Measurements from ENCODE around the gene SOX6. TPM values are rescaled to one million over a fixed set of nuclear protein-coding genes. Genes with fewer than 3 reads are reported as not detected.
"Not testable (repeated sequence)": the region's sequence is repeated elsewhere in the genome, so short reads cannot be mapped to it uniquely, and the experiment has no call there.

SOX6 gene
- total RNA-seq, 3 donors from 2014 or later: 0.03 to 0.47 TPM; not detected in 1

DNA sequence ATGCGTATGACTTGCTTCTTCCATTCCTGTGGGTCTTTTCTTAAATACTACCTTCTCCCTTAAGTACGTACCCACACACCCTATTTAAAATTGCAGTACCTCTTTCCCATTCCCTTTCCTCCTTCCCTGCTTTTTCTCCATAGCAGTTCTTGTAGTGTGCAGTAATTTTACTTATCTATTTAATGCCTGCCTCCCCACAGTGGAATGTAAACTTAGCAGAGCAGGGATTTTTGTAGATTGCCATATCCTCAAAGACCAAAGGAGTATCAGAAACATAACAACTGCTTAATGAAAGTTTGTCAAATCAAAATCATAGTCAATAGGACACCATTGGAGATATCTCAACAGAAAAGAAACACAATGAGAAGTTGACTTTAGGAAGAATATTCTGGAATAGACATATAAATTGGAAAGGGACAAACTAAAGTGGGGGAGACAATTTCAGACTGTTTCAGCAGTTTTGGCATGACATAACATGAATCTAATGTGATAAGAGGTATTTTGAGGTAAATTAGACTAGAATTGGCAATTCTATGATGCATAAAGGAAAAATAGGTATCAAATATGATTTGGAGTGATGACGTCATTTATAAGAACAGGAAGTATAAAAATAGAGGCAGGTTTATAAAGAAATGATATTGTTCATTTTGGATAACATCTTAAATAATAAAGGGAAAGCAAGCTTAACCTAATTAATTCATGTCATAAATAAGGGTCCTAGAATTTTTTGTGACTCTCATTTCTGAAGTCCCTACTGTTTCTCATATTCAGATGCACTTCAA is 188.4 kb downstream of the SOX6 start:
- H3K4me3 Mint-ChIP-seq: no peak overlapping the region
- no peak for ATAC-seq
- no peaks in the 10 kb centered on the region for H3K27me3 Mint-ChIP-seq (ENCODE audit: low read depth)
- H3K9me3 Mint-ChIP-seq: no peaks in the 10 kb centered on the region
- H3K4me1 Mint-ChIP-seq (ENCODE audit: low read depth): no peaks in the 10 kb centered on the region
- no peak for DNase-seq
- no peaks in the 10 kb centered on the region for H3K36me3 Mint-ChIP-seq (ENCODE audit: insufficient read depth)

DNA sequence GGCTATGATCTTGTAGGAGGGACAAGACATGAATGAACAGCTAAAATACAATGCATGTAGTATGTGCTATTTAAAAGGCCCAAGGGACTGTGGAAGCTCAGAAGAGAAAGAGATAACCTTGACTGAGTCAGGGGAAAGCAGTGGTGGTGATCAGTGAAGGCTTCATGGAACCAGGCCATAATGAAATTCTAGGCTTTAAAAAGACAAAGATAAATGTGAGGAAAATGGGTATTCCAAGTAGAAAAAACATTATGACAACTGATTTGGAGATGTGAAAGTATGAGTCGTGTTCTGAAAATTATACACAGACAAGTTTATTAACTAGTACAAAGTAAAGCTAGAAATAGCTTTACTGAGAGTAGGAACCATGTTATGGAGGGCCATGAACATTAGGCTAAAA is 189.8 kb downstream of the SOX6 start:
- Mint-ChIP-seq H3K4me3 (no peak overlapping the region), H3K27me3 (ENCODE audit: low read depth) (no peaks in the 10 kb centered on the region), H3K4me1 (ENCODE audit: low read depth) (no peaks in the 10 kb centered on the region), H3K9me3 (no peaks in the 10 kb centered on the region), H3K36me3 (ENCODE audit: insufficient read depth) (no peaks in the 10 kb centered on the region)
- DNase-seq (no peak), ATAC-seq (no peak)

DNA sequence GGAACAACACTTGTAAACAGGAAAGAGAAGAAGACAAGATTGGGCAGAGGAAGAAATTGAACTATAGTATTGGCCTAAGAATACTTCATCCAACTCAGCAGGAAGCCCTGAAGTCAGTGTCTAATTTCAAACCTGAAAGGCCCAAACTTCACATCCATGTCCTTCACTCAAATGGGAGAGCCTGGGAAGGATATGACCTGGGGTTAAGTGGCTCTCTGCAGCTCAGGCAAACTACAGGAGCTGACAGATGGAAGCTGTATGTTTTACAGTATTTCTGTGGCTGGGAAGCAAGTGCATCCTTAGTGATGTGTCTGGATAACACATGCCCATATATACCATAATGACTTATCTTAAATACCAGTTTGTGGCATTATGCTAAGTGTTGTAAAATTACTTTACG is 196.2 kb downstream of the SOX6 start:
- Mint-ChIP-seq H3K27me3 (ENCODE audit: low read depth) (no peaks in the 10 kb centered on the region), H3K36me3 (ENCODE audit: insufficient read depth) (no peaks in the 10 kb centered on the region), H3K4me3 (no peak overlapping the region), H3K9me3 (no peaks in the 10 kb centered on the region), H3K4me1 (ENCODE audit: low read depth) (no peaks in the 10 kb centered on the region)
- DNase-seq: no peak
- ATAC-seq: no peak

DNA sequence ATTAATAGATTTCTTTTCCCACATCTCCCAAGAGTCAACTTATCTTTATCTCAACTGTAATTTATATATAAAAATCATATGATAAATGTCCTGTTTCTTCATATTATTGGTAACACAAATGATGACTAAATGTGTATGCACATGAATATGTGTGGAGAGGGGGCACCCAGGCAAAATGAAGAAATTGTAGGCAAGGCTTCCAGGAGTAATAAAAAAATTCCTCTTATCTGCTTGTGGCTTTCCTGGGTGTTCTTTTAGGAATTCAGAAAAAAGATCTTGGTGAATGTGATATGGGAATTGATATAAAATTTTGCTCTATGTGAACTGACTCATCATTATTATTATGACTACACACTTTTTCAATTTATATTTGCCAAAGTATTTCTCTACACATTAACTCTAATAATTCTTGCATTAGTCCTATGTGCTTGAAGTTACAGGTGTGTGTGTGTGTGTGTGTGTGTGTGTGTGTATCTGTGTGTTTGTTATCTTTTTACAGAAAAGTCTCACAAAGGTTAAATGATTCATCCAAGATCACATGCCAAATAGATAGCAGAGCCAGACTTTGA is 197.8 kb downstream of the SOX6 start:
- no peaks in the 10 kb centered on the region for H3K4me1 Mint-ChIP-seq (ENCODE audit: low read depth)
- peaks cover under 1% of the 10 kb centered on the region for H3K9me3 Mint-ChIP-seq
- H3K4me3 Mint-ChIP-seq: no peak overlapping the region
- DNase-seq (no peak), ATAC-seq (no peak)
- H3K27me3 Mint-ChIP-seq (ENCODE audit: low read depth): no peaks in the 10 kb centered on the region
- H3K36me3 Mint-ChIP-seq (ENCODE audit: insufficient read depth): no peaks in the 10 kb centered on the region

DNA sequence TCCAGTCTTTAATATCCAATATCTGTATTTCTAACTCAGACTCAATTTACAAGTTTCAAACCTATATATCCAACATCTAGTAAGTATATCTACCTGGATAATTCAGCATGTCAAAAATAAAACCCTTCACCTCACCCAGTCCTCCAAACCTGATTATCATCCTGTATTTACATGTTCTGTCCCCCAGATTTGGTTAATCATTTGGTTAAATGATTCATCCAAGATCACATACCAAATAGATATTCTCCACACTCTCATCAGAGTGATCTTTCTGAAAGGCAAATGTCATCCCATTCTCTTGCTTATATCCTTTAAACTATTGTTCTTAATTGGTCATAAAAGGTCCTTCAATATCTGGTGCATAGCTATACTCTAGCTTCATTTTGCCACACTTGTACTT is 199.0 kb downstream of the SOX6 start:
- H3K27me3 Mint-ChIP-seq (ENCODE audit: low read depth): no peaks in the 10 kb centered on the region
- no peaks in the 10 kb centered on the region for H3K4me1 Mint-ChIP-seq (ENCODE audit: low read depth)
- H3K36me3 Mint-ChIP-seq (ENCODE audit: insufficient read depth): no peaks in the 10 kb centered on the region
- no peak overlapping the region for H3K4me3 Mint-ChIP-seq
- ATAC-seq (no peak), DNase-seq (no peak)
- peaks cover 2% of the 10 kb centered on the region for H3K9me3 Mint-ChIP-seq

DNA sequence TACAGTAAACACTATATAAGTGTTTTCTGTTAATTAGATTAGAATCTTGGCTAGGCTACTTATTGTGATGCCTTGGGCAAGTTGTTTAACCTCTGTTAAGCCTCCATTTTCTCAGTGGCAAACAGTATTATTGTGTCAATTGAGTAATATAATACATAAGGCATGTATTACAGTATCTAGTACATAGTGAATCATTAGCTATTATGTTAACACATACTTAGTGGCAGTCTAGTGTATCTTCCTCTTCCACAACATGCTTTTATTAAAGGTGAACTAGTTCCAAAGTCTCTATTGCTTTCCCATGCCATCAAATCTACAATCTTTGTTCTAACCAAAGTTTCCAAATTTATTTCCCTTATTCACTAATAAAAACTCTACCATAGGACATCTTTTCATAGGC is 200.9 kb downstream of the SOX6 start:
- no peak for DNase-seq
- H3K9me3 Mint-ChIP-seq: peaks cover 2% of the 10 kb centered on the region
- no peaks in the 10 kb centered on the region for H3K36me3 Mint-ChIP-seq (ENCODE audit: insufficient read depth)
- no peak for ATAC-seq
- H3K27me3 Mint-ChIP-seq (ENCODE audit: low read depth): no peaks in the 10 kb centered on the region
- no peaks in the 10 kb centered on the region for H3K4me1 Mint-ChIP-seq (ENCODE audit: low read depth)
- no peak overlapping the region for H3K4me3 Mint-ChIP-seq

DNA sequence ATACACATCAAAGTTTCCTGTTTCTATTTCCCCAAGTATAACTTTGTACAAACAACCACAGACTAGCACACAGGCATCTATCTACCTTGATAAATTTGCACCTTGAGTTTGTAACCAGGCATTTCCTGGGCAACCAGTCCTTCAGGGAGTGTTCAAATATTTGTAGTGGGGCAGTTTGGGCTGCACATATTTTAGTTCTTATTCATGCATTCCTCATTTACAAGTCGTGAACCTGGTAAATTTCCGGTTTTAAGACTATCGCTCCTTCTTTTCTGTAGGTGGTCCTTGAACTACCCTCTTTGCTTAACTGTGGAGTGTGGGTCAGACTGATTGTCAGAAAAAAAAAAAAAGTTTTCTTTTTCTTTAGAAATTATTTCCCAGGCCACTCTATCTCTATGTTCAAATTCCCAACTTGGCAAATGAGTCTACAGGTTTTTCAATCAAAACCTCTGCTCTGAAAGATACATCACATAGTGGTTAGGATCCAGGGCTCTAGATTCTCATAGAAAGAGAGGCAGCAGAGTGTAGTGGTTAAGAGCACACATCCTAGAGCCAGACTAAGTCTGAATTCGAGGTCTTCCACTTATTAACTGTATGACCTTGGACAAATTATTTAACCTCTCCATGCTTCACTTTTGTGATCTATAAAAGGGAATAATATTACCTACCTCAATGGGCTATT is 201.5 kb downstream of the SOX6 start:
- no peak for ATAC-seq
- H3K36me3 Mint-ChIP-seq (ENCODE audit: insufficient read depth): no peaks in the 10 kb centered on the region
- no peaks in the 10 kb centered on the region for H3K4me1 Mint-ChIP-seq (ENCODE audit: low read depth)
- peaks cover 5% of the 10 kb centered on the region for H3K9me3 Mint-ChIP-seq
- H3K27me3 Mint-ChIP-seq (ENCODE audit: low read depth): no peaks in the 10 kb centered on the region
- DNase-seq: no peak
- H3K4me3 Mint-ChIP-seq: no peak overlapping the region

DNA sequence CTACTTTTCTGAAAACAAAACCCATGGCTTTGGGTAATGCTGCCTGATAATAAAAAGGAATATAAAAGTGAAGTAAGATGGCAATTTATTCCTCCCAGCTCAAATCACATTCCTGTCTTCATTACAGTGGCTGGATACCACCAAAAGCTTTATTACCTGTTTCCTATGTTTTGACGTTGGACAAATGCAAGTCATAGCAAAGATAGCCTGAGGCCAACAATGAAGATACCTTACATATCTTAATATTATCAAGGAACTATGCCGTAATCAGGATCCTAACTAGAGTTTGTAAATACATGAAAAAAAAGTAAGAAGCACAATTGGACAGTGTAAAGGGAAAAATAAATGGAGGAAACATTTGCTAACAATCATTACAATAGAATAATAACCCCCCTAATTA is 202.4 kb downstream of the SOX6 start:
- H3K4me1 Mint-ChIP-seq (ENCODE audit: low read depth): no peaks in the 10 kb centered on the region
- no peaks in the 10 kb centered on the region for H3K27me3 Mint-ChIP-seq (ENCODE audit: low read depth)
- H3K9me3 Mint-ChIP-seq: peaks cover 9% of the 10 kb centered on the region
- H3K36me3 Mint-ChIP-seq (ENCODE audit: insufficient read depth): no peaks in the 10 kb centered on the region
- DNase-seq (no peak), ATAC-seq (no peak)
- H3K4me3 Mint-ChIP-seq: no peak overlapping the region

DNA sequence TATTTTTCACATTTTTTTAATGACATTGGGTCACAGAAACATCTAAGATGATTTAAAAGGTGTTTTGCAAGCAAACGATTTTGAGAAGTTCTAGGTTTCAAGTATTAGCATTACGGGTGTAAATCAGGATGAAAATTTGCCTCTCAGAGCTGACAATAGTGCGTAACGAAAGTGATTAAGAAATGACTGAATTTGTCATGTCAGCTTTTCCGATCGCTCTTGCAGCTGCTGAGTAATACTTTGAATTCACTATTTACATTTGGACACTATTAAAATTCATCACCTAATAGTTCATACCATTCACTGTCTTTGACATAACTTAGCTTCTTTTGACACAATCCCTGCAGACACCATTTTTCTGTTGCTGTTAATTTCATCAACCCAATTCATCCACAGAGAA is 205.2 kb downstream of the SOX6 start:
- Mint-ChIP-seq H3K4me1 (ENCODE audit: low read depth) (no peaks in the 10 kb centered on the region), H3K36me3 (ENCODE audit: insufficient read depth) (no peaks in the 10 kb centered on the region), H3K4me3 (no peak overlapping the region), H3K27me3 (ENCODE audit: low read depth) (no peaks in the 10 kb centered on the region), H3K9me3 (peaks cover 13% of the 10 kb centered on the region)
- DNase-seq (no peak), ATAC-seq (no peak)

DNA sequence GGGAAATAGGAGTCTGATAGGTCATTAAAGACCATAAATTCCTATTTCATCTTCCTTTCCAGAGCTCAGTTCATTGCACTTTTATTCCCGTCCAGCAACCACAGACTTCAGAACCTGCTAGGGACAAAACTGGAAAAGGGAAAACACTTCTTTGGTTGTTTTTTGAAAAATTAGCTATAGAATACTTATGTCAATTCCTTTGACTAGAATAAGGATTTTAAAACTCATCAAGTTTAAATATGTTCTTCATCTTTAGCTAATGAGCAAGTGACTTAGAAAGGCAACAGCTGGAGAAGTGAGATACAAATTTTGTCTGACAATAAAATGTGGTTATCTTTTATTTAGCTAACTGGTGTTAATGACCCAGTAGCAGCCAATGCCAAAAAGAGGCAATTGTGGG is 206.9 kb downstream of the SOX6 start:
- no peaks in the 10 kb centered on the region for H3K4me1 Mint-ChIP-seq (ENCODE audit: low read depth)
- H3K27me3 Mint-ChIP-seq (ENCODE audit: low read depth): no peaks in the 10 kb centered on the region
- DNase-seq (no peak), ATAC-seq (no peak)
- H3K4me3 Mint-ChIP-seq: no peak overlapping the region
- H3K9me3 Mint-ChIP-seq: peaks cover 13% of the 10 kb centered on the region
- H3K36me3 Mint-ChIP-seq (ENCODE audit: insufficient read depth): no peaks in the 10 kb centered on the region

DNA sequence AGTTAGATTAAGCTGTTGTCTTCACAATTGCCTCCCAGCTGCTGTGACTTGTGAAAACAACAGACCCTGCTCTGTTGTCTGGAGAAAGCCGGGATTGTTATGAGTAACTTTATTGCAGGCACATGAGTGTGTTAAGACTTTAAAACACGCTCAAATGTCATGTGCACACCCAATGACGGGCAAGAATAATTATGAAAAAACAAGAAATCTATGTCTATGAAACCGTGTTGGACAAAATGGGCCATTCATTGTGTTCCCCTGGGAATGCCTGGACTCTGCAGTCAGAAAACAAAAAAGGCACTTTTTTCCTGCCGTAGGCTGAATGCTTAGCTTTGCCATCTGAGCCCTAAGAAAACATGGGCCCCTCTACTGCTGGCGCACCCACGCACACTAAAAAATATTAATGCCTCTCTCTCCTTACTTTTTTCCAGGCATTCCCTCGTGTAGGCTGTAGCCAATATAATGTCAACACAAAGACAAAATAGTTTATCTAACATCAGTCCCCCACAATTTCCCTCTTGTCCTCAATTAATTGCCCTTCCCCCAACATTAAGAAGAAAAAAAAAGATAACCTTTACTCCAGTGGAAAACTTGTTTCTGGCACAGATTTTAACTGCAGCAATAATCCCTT is 207.9 kb downstream of the SOX6 start:
- DNase-seq (no peak), ATAC-seq (no peak)
- Mint-ChIP-seq H3K36me3 (ENCODE audit: insufficient read depth) (no peaks in the 10 kb centered on the region), H3K27me3 (ENCODE audit: low read depth) (no peaks in the 10 kb centered on the region), H3K4me3 (no peak overlapping the region), H3K4me1 (ENCODE audit: low read depth) (no peaks in the 10 kb centered on the region), H3K9me3 (peaks cover 11% of the 10 kb centered on the region)

DNA sequence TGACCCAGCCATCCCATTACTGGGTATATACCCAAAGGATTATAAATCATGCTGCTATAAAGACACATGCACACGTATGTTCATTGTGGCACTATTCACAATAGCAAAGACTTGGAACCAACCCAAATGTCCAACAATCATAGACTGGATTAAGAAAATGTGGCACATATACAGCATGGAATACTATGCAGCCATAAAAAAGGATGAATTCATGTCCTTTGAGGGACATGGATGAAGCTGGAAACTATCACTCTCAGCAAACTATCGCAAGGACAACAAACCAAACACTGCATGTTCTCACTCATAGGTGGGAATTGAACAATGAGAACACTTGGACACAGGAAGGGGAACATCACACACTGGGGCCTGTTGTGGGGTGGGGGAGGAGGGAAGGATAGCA is 209.4 kb downstream of the SOX6 start:
- not testable (repeated sequence) for H3K4me3 Mint-ChIP-seq; DNase-seq; H3K36me3 Mint-ChIP-seq (ENCODE audit: insufficient read depth); H3K27me3 Mint-ChIP-seq (ENCODE audit: low read depth); H3K4me1 Mint-ChIP-seq (ENCODE audit: low read depth); ATAC-seq
- peaks cover 16% of the 10 kb centered on the region for H3K9me3 Mint-ChIP-seq

DNA sequence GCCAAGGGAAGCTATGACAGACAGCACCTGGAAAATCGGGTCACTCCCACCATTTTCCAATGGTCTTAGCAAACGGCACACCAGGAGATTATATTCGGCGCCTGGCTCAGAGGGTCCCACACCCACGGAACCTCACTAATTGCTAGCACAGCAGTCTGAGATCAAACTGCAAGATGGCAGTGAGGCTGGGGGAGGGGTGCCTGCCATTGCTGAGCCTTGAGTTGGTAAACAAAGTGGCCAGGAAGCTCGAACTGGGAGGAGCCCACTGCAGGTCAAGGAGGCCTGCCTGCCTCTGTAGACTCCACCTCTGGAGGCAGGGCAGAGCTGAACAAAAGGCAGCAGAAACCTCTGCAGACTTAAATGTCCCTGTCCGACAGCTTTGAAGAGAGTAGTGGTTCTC is 214.7 kb downstream of the SOX6 start:
- not testable (repeated sequence) for H3K4me1 Mint-ChIP-seq (ENCODE audit: low read depth)

DNA sequence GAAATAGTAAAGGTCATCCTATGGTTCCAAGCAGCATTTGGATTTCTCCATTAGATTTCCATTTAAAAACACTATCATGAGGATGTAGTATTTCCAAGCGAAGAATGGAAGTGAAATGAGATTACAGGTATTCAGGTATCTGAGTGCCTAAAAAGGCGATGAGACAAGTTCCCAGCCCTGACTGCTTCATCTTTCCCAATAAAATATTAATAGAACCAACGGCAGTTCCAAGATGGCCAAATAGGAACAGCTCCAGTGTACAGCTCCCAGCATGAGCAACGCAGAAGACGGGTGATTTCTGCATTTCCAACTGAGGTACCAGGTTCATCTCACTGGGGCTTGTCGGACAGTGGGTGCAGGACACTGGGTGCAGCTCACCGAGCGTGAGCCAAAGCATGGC is 215.2 kb downstream of the SOX6 start:
- H3K36me3 Mint-ChIP-seq (ENCODE audit: insufficient read depth); DNase-seq; ATAC-seq; H3K4me1 Mint-ChIP-seq (ENCODE audit: low read depth); H3K9me3 Mint-ChIP-seq; H3K4me3 Mint-ChIP-seq; H3K27me3 Mint-ChIP-seq (ENCODE audit: low read depth): not testable (repeated sequence)

More for the DNA sequence above, 214.7 kb downstream of the SOX6 start:
- not testable (repeated sequence) for H3K4me3 Mint-ChIP-seq; ATAC-seq; H3K27me3 Mint-ChIP-seq (ENCODE audit: low read depth); DNase-seq; H3K36me3 Mint-ChIP-seq (ENCODE audit: insufficient read depth); H3K9me3 Mint-ChIP-seq

Measured in activated T-cell treated with anti-CD3 and anti-CD28 coated beads, Interleukin-2, amount 50 U/mL, for 4 hours (primary cell).